ENCODE measurements around the gene PLEKHB1.
A peak's percentile ranks its signal among the peaks of the same experiment; 100 is the strongest.

The PLEKHB1 gene

GRCh38 chr11:73645972-73646631, at the start of gene PLEKHB1:
PLEKHB1 (plus strand) TSS chr11:73646581; CDS start chr11:73646609, 28 bp downstream.
- no peak for DNase-seq

- no peak for DNase-seq
Measured at GRCh38 chr11:73597336-73597955, 48.9 kb upstream of the PLEKHB1 start.

GRCh38 chr11:73597956-73598718, 48.2 kb upstream of the PLEKHB1 start, which contains the start of gene FAM168A:
FAM168A (minus strand) TSS chr11:73598112; CDS start chr11:73468474, 129,638 bp downstream.
- DNase-seq, result peak; percentile 86

- DNase-seq, result no peak
Measured at GRCh38 chr11:73598719-73599379, 47.5 kb upstream of the PLEKHB1 start.

GRCh38 chr11:73612601-73613140, 33.7 kb upstream of the PLEKHB1 start:
- no peak for DNase-seq

GRCh38 chr11:73614591-73614990, 31.8 kb upstream of the PLEKHB1 start:
- DNase-seq, result no peak

GRCh38 chr11:73622926-73623593, 23.3 kb upstream of the PLEKHB1 start:
- DNase-seq, result no peak

- no peak for DNase-seq
Measured at GRCh38 chr11:73623686-73624085, 22.7 kb upstream of the PLEKHB1 start.

GRCh38 chr11:73625696-73626318, 20.6 kb upstream of the PLEKHB1 start:
- DNase-seq, result peak; percentile 58

GRCh38 chr11:73629907-73630306, 16.5 kb upstream of the PLEKHB1 start:
- DNase-seq, result no peak

- DNase-seq, result no peak
Measured at GRCh38 chr11:73632996-73633395, 13.4 kb upstream of the PLEKHB1 start.

- DNase-seq, result no peak
Measured at GRCh38 chr11:73633999-73634398, 12.4 kb upstream of the PLEKHB1 start.

GRCh38 chr11:73635721-73636120, 10.7 kb upstream of the PLEKHB1 start:
- no peak for DNase-seq

- no peak for DNase-seq
Measured at GRCh38 chr11:73636249-73636648, 10.1 kb upstream of the PLEKHB1 start.

- no peak for DNase-seq
Measured at GRCh38 chr11:73637012-73637411, 9.4 kb upstream of the PLEKHB1 start.

GRCh38 chr11:73640592-73640991, 5.8 kb upstream of the PLEKHB1 start:
- no peak for DNase-seq

GRCh38 chr11:73641668-73642067, 4.7 kb upstream of the PLEKHB1 start:
- no peak for DNase-seq

- DNase-seq, result no peak
Measured at GRCh38 chr11:73645121-73645969, 1.0 kb upstream of the PLEKHB1 start.

GRCh38 chr11:73647459-73648100, 1.2 kb downstream of the PLEKHB1 start:
- peak; percentile 79 for DNase-seq

- no peak for DNase-seq
Measured at GRCh38 chr11:73648121-73648520, 1.7 kb downstream of the PLEKHB1 start.

Measured in activated CD4-positive, CD25-positive, alpha-beta regulatory T cell treated with anti-CD3 and anti-CD28 coated beads, Interleukin-2, amount 50 U/mL, for 72 hours (primary cell).